ENCODE data around the gene ESPNL.

Gene ESPNL

DNA sequence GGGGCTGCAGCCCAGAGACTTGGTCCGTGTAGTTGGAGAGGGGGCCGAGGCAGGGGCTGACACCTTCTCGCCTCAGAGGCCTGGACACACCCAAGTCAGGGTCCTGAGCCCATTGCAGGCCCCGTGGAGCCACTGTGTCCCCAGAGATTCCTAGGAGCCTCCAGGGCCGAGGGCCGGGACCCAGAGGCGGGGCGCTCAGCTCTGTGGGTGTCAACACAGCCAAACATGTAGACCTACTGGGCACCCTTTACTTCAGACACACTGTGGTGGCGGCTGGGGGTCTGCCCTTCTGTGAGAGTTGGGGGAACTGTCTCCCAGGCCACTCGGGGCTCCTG, 459 bp upstream of the ESPNL start:
- Histone ChIP-seq H3K4me3 (ENCODE audit: low read length, poor library complexity, severe bottlenecking) (no peak overlapping the region), H3F3A (ENCODE audit: low read depth) (no peaks in the 10 kb centered on the region), H3K9me2 (replicated peaks; ENCODE audit: low read depth, low read length) (no peaks in the 10 kb centered on the region), H3K79me2 (ENCODE audit: insufficient read depth, low read length) (no peaks in the 10 kb centered on the region), H3K27me3 (ENCODE audit: insufficient read depth, low read length, poor library complexity, severe bottlenecking) (no peaks in the 10 kb centered on the region), H3K4me2 (ENCODE audit: low read depth, low read length, poor library complexity, severe bottlenecking) (no peak overlapping the region), H3K4me1 (ENCODE audit: insufficient read depth, low read length, poor library complexity, severe bottlenecking) (no peaks in the 10 kb centered on the region), H3K9me3 (ENCODE audit: insufficient read depth, low read depth, low read length) (no peaks in the 10 kb centered on the region), H4K20me1 (ENCODE audit: insufficient read depth, low read length, poor library complexity, severe bottlenecking) (no peaks in the 10 kb centered on the region), H3K36me3 (ENCODE audit: insufficient read depth, low read length) (no peaks in the 10 kb centered on the region), H2AFZ (ENCODE audit: low read length) (no peak overlapping the region), H3K9ac (ENCODE audit: low read depth, low read length, poor library complexity, severe bottlenecking) (no peak overlapping the region)
- TF ChIP-seq EZH2phosphoT487 (IDR thresholded peaks at IDR 0.05; ENCODE audit: borderline replicate concordance): no peak
- TF ChIP-seq, protein P1, sequence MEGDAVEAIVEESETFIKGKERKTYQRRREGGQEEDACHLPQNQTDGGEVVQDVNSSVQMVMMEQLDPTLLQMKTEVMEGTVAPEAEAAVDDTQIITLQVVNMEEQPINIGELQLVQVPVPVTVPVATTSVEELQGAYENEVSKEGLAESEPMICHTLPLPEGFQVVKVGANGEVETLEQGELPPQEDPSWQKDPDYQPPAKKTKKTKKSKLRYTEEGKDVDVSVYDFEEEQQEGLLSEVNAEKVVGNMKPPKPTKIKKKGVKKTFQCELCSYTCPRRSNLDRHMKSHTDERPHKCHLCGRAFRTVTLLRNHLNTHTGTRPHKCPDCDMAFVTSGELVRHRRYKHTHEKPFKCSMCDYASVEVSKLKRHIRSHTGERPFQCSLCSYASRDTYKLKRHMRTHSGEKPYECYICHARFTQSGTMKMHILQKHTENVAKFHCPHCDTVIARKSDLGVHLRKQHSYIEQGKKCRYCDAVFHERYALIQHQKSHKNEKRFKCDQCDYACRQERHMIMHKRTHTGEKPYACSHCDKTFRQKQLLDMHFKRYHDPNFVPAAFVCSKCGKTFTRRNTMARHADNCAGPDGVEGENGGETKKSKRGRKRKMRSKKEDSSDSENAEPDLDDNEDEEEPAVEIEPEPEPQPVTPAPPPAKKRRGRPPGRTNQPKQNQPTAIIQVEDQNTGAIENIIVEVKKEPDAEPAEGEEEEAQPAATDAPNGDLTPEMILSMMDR (conservative IDR thresholded peaks at IDR 0.05; ENCODE audit: low read length): no peak

DNA sequence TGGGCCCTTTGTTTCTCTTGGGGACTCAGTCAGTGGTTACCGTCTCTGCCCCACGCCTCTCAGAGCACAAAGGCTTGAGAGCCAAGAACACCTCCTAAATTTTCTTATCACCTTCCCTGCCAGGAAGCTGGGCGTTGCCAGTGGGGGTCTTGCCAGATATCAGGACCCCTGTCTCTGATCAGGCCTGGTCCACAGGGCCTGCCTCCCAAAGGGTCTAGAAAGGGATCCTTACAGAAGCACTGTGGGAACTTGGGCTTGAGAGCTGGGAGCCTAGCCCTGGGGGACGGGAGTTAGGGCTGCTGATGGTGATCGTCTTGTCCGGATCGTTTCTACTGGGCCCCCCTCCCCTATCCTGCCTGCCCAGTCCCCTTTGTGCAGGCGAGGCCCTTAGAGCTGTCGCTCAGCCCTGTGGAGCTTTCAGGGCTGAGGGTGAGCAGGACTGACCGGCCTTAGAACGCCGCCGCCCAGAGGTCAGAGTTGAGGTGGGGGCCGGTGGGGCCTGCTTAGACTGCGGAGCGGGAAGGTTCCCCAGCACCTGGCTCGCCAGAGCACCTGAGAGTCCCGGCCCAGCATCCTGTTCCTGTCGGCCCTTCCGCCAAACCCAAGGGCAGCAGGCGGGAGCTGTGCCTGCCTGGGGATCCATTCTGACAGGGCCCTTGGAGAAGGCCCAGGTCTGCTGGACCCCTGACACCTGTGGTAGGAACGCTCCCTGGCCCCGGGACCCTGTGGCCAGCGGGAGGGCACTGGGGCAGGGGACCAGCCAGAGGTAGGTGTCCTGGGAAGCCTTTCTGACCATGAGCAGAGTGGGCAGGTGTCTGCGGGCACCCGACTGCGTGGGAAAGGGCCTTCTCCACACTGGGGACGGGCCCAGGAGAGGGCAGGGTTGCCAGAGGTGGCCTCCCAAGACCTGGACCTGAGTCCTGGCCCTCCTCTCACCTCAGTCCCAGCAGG, 956 bp downstream of the ESPNL start:
- TF ChIP-seq, protein P1 (conservative IDR thresholded peaks at IDR 0.05; ENCODE audit: low read length): no peak
- no peak for TF ChIP-seq EZH2phosphoT487 (IDR thresholded peaks at IDR 0.05; ENCODE audit: borderline replicate concordance)
- Histone ChIP-seq H3K79me2 (ENCODE audit: insufficient read depth, low read length) (no peaks in the 10 kb centered on the region), H3K36me3 (ENCODE audit: insufficient read depth, low read length) (no peaks in the 10 kb centered on the region), H3K4me2 (ENCODE audit: low read depth, low read length, poor library complexity, severe bottlenecking) (no peak overlapping the region), H3K9me3 (ENCODE audit: insufficient read depth, low read depth, low read length) (no peaks in the 10 kb centered on the region), H2AFZ (ENCODE audit: low read length) (no peak overlapping the region), H3K4me1 (ENCODE audit: insufficient read depth, low read length, poor library complexity, severe bottlenecking) (peaks cover 13% of the 10 kb centered on the region), H3K9ac (ENCODE audit: low read depth, low read length, poor library complexity, severe bottlenecking) (no peak overlapping the region), H3K9me2 (replicated peaks; ENCODE audit: low read depth, low read length) (no peaks in the 10 kb centered on the region), H3K4me3 (ENCODE audit: low read length, poor library complexity, severe bottlenecking) (no peak overlapping the region), H3F3A (ENCODE audit: low read depth) (no peaks in the 10 kb centered on the region), H3K27me3 (ENCODE audit: insufficient read depth, low read length, poor library complexity, severe bottlenecking) (no peaks in the 10 kb centered on the region), H4K20me1 (ENCODE audit: insufficient read depth, low read length, poor library complexity, severe bottlenecking) (no peaks in the 10 kb centered on the region)

DNA sequence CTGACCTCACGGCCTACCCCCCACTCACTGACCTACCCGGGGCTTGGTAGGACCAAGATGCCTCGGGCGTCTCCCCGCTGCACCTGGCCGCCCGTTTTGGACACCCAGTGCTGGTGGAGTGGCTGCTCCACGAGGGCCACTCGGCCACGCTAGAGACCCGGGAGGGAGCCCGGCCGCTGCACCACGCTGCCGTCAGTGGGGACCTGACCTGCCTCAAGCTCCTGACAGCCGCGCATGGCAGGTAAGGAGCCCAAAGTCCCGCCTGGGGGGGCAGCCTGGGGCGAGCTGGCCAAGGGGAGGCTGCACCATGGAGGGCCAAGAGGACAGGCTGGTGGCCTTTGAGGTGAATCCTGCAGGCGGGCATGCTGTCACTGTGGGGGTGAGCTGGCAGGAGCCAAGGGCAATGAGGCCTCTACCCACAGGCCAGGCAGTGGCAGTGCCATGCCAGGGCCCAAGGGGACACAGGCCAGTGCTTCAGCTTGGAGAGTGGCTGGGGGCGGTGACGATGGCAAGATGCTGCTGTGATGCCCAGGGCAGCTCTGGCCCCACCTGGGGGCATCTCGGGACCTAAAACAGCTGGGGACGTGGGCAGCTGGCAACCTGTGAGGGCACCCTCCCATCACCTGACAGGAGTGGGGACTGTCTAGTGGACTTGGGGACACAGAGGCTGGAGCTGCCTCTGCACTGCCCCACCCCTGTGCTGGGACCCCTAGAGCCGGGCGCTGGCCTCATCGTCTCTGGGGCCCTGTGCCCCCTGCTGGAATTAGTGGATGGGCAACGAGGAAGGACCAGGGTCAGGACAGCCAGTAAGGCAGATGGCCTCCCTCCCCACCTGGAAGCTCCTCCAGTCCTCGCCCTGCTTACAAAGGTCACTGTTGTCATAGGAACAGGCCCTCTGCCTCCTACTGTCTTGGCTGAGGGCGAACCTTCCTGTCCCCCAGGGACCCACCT, 2.0 kb downstream of the ESPNL start:
- no peaks in the 10 kb centered on the region for H4K20me1 ChIP-seq (ENCODE audit: insufficient read depth, low read length, poor library complexity, severe bottlenecking)
- no peaks in the 10 kb centered on the region for H3K79me2 ChIP-seq (ENCODE audit: insufficient read depth, low read length)
- peaks cover 24% of the 10 kb centered on the region for H3K4me1 ChIP-seq (ENCODE audit: insufficient read depth, low read length, poor library complexity, severe bottlenecking)
- H3K27me3 ChIP-seq (ENCODE audit: insufficient read depth, low read length, poor library complexity, severe bottlenecking): no peaks in the 10 kb centered on the region
- H3K9me2 ChIP-seq (replicated peaks; ENCODE audit: low read depth, low read length): no peaks in the 10 kb centered on the region
- TF ChIP-seq, protein P1 (conservative IDR thresholded peaks at IDR 0.05; ENCODE audit: low read length): 0 out of 2 replicates have a peak, but pooled peaks have one; percentile 14
- no peak for TF ChIP-seq EZH2phosphoT487 (IDR thresholded peaks at IDR 0.05; ENCODE audit: borderline replicate concordance)
- H3K4me2 ChIP-seq (ENCODE audit: low read depth, low read length, poor library complexity, severe bottlenecking): no peak overlapping the region
- H2AFZ ChIP-seq (ENCODE audit: low read length): no peak overlapping the region
- no peaks in the 10 kb centered on the region for H3K36me3 ChIP-seq (ENCODE audit: insufficient read depth, low read length)
- no peak overlapping the region for H3K9ac ChIP-seq (ENCODE audit: low read depth, low read length, poor library complexity, severe bottlenecking)
- no peak overlapping the region for H3K4me3 ChIP-seq (ENCODE audit: low read length, poor library complexity, severe bottlenecking)
- H3K9me3 ChIP-seq (ENCODE audit: insufficient read depth, low read depth, low read length): no peaks in the 10 kb centered on the region
- H3F3A ChIP-seq (ENCODE audit: low read depth): no peaks in the 10 kb centered on the region
